Measurements from ENCODE around the gene LARP4. TPM values are rescaled to one million over a fixed set of nuclear protein-coding genes. Genes with fewer than 3 reads are reported as not detected.

Gene LARP4
- total and polyA plus RNA-seq, 8 donors: 5.8 to 89.6 (median 22.8) TPM

DNA sequence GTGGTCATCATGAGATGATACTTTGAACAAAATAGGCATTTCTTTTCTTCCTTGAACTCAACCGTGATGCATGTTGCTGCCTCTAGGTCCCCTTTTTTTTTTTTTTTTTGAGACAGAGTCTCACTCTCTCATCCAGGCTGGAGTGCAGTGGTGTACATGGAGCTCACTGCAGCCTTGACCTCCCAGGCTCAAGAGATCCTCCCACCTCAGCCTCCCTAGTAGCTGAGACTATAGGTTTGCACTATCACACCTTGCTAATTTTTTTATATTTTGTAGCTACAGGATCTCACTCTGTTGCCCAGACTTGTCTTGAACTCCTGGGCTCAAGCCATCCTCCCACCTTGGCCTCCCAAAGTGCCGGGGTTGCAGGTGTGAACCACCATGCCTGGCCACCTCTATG, 124.7 kb downstream of the LARP4 start:
- intact Hi-C loops (cut with DNase I; ENCODE audit: low total_unique reads): no loop called here
- TF ChIP-seq POLR2AphosphoS5 (IDR thresholded peaks at IDR 0.05) (no peak), CTCF (IDR thresholded peaks at IDR 0.05) (no peak), EP300 (IDR thresholded peaks at IDR 0.05) (no peak), POLR2A (IDR thresholded peaks at IDR 0.05) (no peak)
- Histone ChIP-seq H3K4me3 (no peak overlapping the region), H3K27ac (peak overlapping the region in 1 of 5 donors; percentile 80), H3K9me3 (no peaks in the 10 kb centered on the region), H3K36me3 (no peaks in the 10 kb centered on the region), H3K4me1 (peaks cover 16 to 54% (median 35%) of the 10 kb centered on the region in 4 donors), H3K27me3 (no peaks in the 10 kb centered on the region)
- no peak for DNase-seq
- 89 to 99% (median 93%) methylated on average over 2 of the region's 2 CpGs for WGBS, 5 donors

DNA sequence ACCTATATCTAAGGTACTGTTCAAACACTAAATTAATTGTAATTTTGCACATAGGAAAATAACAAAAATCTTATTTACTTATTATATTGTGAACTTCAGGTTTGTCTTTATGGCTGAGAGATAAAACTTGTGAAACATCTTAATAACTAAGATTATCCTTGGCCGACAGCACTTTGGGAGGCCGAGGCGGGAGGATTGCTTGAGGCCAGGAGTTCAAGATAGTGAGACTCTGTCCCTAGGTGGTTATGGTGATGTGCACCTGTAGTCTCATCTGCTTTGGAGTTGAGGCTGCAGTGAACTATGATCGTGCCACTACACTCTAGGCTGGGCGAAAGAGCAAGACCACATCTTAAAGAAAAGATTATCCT, 126.7 kb downstream of the LARP4 start:
- peaks cover 17 to 52% (median 40%) of the 10 kb centered on the region in 4 donors for H3K4me1 ChIP-seq

GRCh38 chr12:50528800-50529199, 128.1 kb downstream of the LARP4 start:
- Histone ChIP-seq H3K36me3 (no peaks in the 10 kb centered on the region), H3K27ac (no peak overlapping the region), H3K9me3 (no peaks in the 10 kb centered on the region), H3K27me3 (no peaks in the 10 kb centered on the region), H3K4me1 (peaks cover 30 to 66% (median 50%) of the 10 kb centered on the region in 4 donors), H3K4me3 (no peak overlapping the region)
- no peak for DNase-seq
- intact Hi-C loops (cut with DNase I; ENCODE audit: low total_unique reads): no loop called here
- TF ChIP-seq CTCF (IDR thresholded peaks at IDR 0.05) (no peak), POLR2AphosphoS5 (IDR thresholded peaks at IDR 0.05) (no peak), POLR2A (IDR thresholded peaks at IDR 0.05) (no peak), EP300 (IDR thresholded peaks at IDR 0.05) (no peak)
- WGBS, 5 donors: 77 to 93% (median 87%) methylated on average over 1 of the region's 1 CpG

More for the DNA sequence above, 126.7 kb downstream of the LARP4 start:
- no peak for TF ChIP-seq EP300 (IDR thresholded peaks at IDR 0.05)
- TF ChIP-seq CTCF (IDR thresholded peaks at IDR 0.05): no peak
- no peak for TF ChIP-seq POLR2AphosphoS5 (IDR thresholded peaks at IDR 0.05)
- TF ChIP-seq POLR2A (IDR thresholded peaks at IDR 0.05): no peak
- Histone ChIP-seq H3K27me3 (no peaks in the 10 kb centered on the region), H3K36me3 (no peaks in the 10 kb centered on the region), H3K9me3 (no peaks in the 10 kb centered on the region), H3K4me3 (no peak overlapping the region), H3K27ac (peak overlapping the region in 1 of 5 donors; percentile 80)
- intact Hi-C loops (cut with DNase I; ENCODE audit: low total_unique reads): no loop called here
- WGBS, 5 donors: 59 to 73% (median 67%) methylated on average over 5 of the region's 5 CpGs
- no peak for DNase-seq

GRCh38 chr12:50529345-50529744, 128.7 kb downstream of the LARP4 start:
- H3K27ac ChIP-seq: no peak overlapping the region
- no peaks in the 10 kb centered on the region for H3K9me3 ChIP-seq
- H3K4me1 ChIP-seq: peaks cover 30 to 65% (median 50%) of the 10 kb centered on the region in 4 donors
- 93 to 97% (median 96%) methylated on average over 3 of the region's 3 CpGs for WGBS, 5 donors
- H3K27me3 ChIP-seq: no peaks in the 10 kb centered on the region
- DNase-seq: no peak
- no peak overlapping the region for H3K4me3 ChIP-seq
- no peaks in the 10 kb centered on the region for H3K36me3 ChIP-seq
- no peak for TF ChIP-seq POLR2AphosphoS5 (IDR thresholded peaks at IDR 0.05)
- intact Hi-C loops (cut with DNase I; ENCODE audit: low total_unique reads): no loop called here

Other genes with a start within 250 kb of the LARP4 start
- gene CERS5, start 233.5 kb upstream of the LARP4 start, total RNA-seq: 100 to 1,000 TPM in 1 of 5 donors, 10 to 100 TPM in 2, 1 to 10 TPM in 2; 3.2 to 114 (median 24.1) TPM
- gene CERS5, start 233.5 kb upstream of the LARP4 start, polyA plus RNA-seq: 10 to 100 TPM; 20.7 to 52.6 (median 23.8) TPM
- gene LIMA1, start 117.4 kb upstream of the LARP4 start, total RNA-seq: 100 to 1,000 TPM in 3 of 5 donors, 10 to 100 TPM in 2; 71.0 to 143 (median 132) TPM
- 10 to 100 TPM; 28.7 to 72.4 (median 33.7) TPM for gene LIMA1, start 117.4 kb upstream of the LARP4 start, polyA plus RNA-seq
- under 1 TPM in 1 of 5 donors, not detected in 4; 0.58 TPM for gene FAM186A, start 4.3 kb upstream of the LARP4 start, total RNA-seq
- gene FAM186A, start 4.3 kb upstream of the LARP4 start, polyA plus RNA-seq: not detected
- gene DIP2B, start 104.1 kb downstream of the LARP4 start, total RNA-seq: 100 to 1,000 TPM in 1 of 5 donors, 10 to 100 TPM in 3, 1 to 10 TPM in 1; 5.8 to 136 (median 20.6) TPM
- gene DIP2B, start 104.1 kb downstream of the LARP4 start, polyA plus RNA-seq: 1 to 10 TPM; 2.7 to 4.2 (median 3.9) TPM

Measured in stomach (tissue), 9 donors.